Measurements from ENCODE around the gene ATP8B3.

ATP8B3 gene

GRCh38 chr19:1830978-1831377 lies 18.9 kb upstream of the ATP8B3 start:
- no peak for DNase-seq

GRCh38 chr19:1830568-1830967 lies 18.5 kb upstream of the ATP8B3 start:
- no peak for DNase-seq

GRCh38 chr19:1829958-1830357 lies 17.9 kb upstream of the ATP8B3 start:
- DNase-seq, result no peak

GRCh38 chr19:1828279-1829238 lies 16.5 kb upstream of the ATP8B3 start:
- no peak for DNase-seq

- no peak for DNase-seq
Measured at GRCh38 chr19:1827566-1828278, 15.6 kb upstream of the ATP8B3 start.

GRCh38 chr19:1826557-1827521 lies 14.8 kb upstream of the ATP8B3 start:
- DNase-seq, result no peak

- DNase-seq, result peak; percentile 64
Measured at GRCh38 chr19:1825909-1826556, 14.0 kb upstream of the ATP8B3 start.

GRCh38 chr19:1824252-1824622 lies 12.2 kb upstream of the ATP8B3 start:
- DNase-seq, result no peak

- no peak for DNase-seq
Measured at GRCh38 chr19:1823539-1824251, 11.6 kb upstream of the ATP8B3 start.

GRCh38 chr19:1823020-1823419 lies 10.9 kb upstream of the ATP8B3 start:
- no peak for DNase-seq

GRCh38 chr19:1822210-1822609 lies 10.1 kb upstream of the ATP8B3 start:
- DNase-seq, result no peak

- DNase-seq, result no peak
Measured at GRCh38 chr19:1819341-1820255, 7.5 kb upstream of the ATP8B3 start.

- DNase-seq, result no peak
Measured at GRCh38 chr19:1818549-1819195, 6.6 kb upstream of the ATP8B3 start.

GRCh38 chr19:1817553-1818179 lies 5.6 kb upstream of the ATP8B3 start:
- no peak for DNase-seq

- DNase-seq, result no peak
Measured at GRCh38 chr19:1816530-1817298, 4.6 kb upstream of the ATP8B3 start.

GRCh38 chr19:1815605-1816529 lies 3.8 kb upstream of the ATP8B3 start:
- no peak for DNase-seq

GRCh38 chr19:1814833-1815604 lies 2.9 kb upstream of the ATP8B3 start:
- no peak for DNase-seq
